Panc1 (cell line): ENCODE data around the gene EFL1. TPM values are rescaled to one million over a fixed set of nuclear protein-coding genes. Genes with fewer than 3 reads are reported as not detected.

Experiments used
- ATAC-seq: fragments of 200-7000 bp; cut with Tn5 transposase; 2 replicates; pipeline ENCODE4 v1.9.1; 2020; ENCODE audit warnings: mild to moderate bottlenecking, moderate library complexity
- BruUV-seq: library from RNA; stranded (reverse); fragments of 400-500 nt; replicated peaks from 2 replicates; lab custom pipeline; 2021; lab: Mats Ljungman, UMichigan
- CTCF ChIA-PET: fragments of 300-600 bp; sonication (Branson Sonifier 250); formaldehyde crosslinking; loops from one replicate; lab custom pipeline; 2022; ENCODE audit warnings: antibody characterized with exemption; lab: Charles Lee
- POLR2A ChIA-PET: fragments of 300-600 bp; sonication (Branson Sonifier 250); formaldehyde crosslinking; loops from one replicate; lab custom pipeline; 2022; ENCODE audit warnings: antibody characterized with exemption; lab: Charles Lee
- DNase-seq: peaks from one replicate; pipeline ENCODE4 v3.0.0-alpha.2; 2010; ENCODE audit warnings: low read depth, low spot score
- H3K27ac ChIP-seq: 2 replicates; pipeline ENCODE4 v1.5.1; 2011; ENCODE audit warnings: mild to moderate bottlenecking, low read length, inconsistent platforms
- H3K27me3 ChIP-seq: fragments of 200-500 bp; sonication (Bioruptor generic); 2 replicates; pipeline ENCODE4 v1.6.0; 2014; ENCODE audit warnings: low read length, inconsistent platforms; ENCODE audit not compliant: control insufficient read depth, insufficient read depth
- H3K36me3 ChIP-seq: fragments of 200-500 bp; sonication (Bioruptor generic); 2 replicates; pipeline ENCODE4 v1.5.1; 2014; ENCODE audit warnings: inconsistent platforms, mild to moderate bottlenecking, low read length, moderate library complexity; ENCODE audit not compliant: control insufficient read depth, insufficient read depth
- H3K4me1 ChIP-seq: 2 replicates; pipeline ENCODE4 v1.5.1; 2011; ENCODE audit warnings: inconsistent platforms, mild to moderate bottlenecking, low read length, moderate library complexity; ENCODE audit not compliant: control insufficient read depth, insufficient read depth
- H3K4me3 ChIP-seq, 2 experiments: 2 replicates each; pipeline ENCODE4 v1.5.1; 2011 to 2012; ENCODE audit warnings: low read depth in 2 of 2, low read length in 2 of 2, mild to moderate bottlenecking in 2 of 2, inconsistent platforms in 1 of 2, moderate library complexity in 1 of 2
- H3K9me3 ChIP-seq: fragments of 200-500 bp; sonication (Bioruptor generic); 2 replicates; pipeline ENCODE4 v1.5.1; 2014; ENCODE audit warnings: low read depth, mild to moderate bottlenecking, inconsistent platforms, low read length, moderate library complexity; ENCODE audit not compliant: control insufficient read depth, insufficient read depth
- POLR2AphosphoS5 ChIP-seq: IDR thresholded peaks from 2 replicates; pipeline ENCODE4 v1.6.1; 2012; ENCODE audit warnings: mild to moderate bottlenecking, low read depth, low read length, moderate library complexity
- SIN3A ChIP-seq: IDR thresholded peaks from 2 replicates; pipeline ENCODE4 v1.6.1; 2012; ENCODE audit warnings: low read depth, mild to moderate bottlenecking, low read length, moderate library complexity, borderline replicate concordance; ENCODE audit not compliant: insufficient read depth
- TCF7L2 ChIP-seq: IDR thresholded peaks from 2 replicates; pipeline ENCODE4 v1.6.1; 2011; ENCODE audit warnings: mild to moderate bottlenecking, low read depth, low read length, inconsistent platforms
- in situ Hi-C: cut with HindIII; loops from 2 replicates; pipeline ENCODE4 v1.10.0; 2016; ENCODE audit warnings: low sequenced_read_pairs, low pct_unique_long_range_greater_than_20kb
- intact Hi-C: fragments of 100-400 bp; cut with micrococcal nuclease; formaldehyde crosslinking; loops from one replicate; pipeline ENCODE4 v1.10.0; 2022; ENCODE audit not compliant: unreplicated experiment
- total RNA-seq: library from RNA; stranded (reverse); gene quantifications from one replicate; pipeline ENCODE4 v1.2.1, GENCODE V29; 2021; ENCODE audit not compliant: unreplicated experiment
- TF ChIP-seq, protein P1 (sequence below), 2 experiments: IDR thresholded peaks; 2 replicates each; pipeline ENCODE4 v1.6.1; 2011 to 2012; ENCODE audit warnings: low read depth in 2 of 2, control low read depth in 1 of 2, low read length in 1 of 2, mild to moderate bottlenecking in 1 of 2, moderate library complexity in 1 of 2; ENCODE audit not compliant: insufficient read depth in 1 of 2
- TF ChIP-seq, protein P2 (sequence below): fragments of 450-650 bp; IDR thresholded peaks from 2 replicates; pipeline ENCODE4 v1.5.1; 2017; ENCODE audit warnings: mild to moderate bottlenecking

EFL1 gene
- total RNA-seq, 1 experiment from 2014 or later, result 20.2 TPM

DNA sequence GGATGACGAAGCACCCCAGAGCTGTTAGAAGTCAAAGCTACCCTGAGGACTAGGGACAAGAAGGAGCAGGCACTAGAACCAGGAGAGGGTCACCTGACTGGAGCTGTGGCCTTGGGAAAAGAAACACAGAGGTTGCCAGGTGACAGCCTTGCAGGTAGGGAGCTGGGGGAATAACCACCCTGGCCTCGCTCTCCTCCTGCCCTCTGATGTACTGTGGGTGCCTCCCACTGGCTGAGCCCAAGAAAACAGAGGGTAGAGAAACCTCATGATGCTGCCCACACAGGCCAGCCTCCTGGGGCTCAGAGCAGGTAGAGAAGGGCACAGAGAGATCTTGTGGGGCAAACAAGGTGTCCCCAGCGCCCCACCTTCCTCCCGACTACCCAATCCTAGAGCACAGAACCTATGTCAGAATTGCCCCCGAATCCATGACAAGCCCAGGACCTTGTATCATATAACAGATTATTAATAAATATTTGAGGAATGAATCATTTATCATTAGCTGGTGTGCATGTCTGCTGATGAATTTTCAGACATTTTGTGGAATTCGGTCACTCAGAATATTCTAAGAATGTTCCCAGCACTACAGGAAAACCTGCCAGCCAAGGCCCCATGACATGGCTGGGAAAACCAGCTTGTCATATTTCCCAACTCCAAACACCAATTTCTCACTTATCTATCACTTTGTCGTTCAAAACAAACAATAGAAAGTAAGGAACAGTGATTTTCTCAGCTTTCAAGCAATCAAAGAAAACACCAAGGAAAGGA lies 156.9 kb downstream of the EFL1 start:
- H3K4me1 ChIP-seq, result no peaks in the 10 kb centered on the region
- ATAC-seq (0 out of 2 replicates have a peak, but pooled peaks have one; percentile 8), DNase-seq (no peak)
- BruUV-seq, result no TSS peak
- no peaks in the 10 kb centered on the region for H3K36me3 ChIP-seq
- intact Hi-C loops (no loop called here), in situ Hi-C loops (no loop called here)
- H3K27me3 ChIP-seq, result no peaks in the 10 kb centered on the region
- H3K27ac ChIP-seq, result no peak overlapping the region
- no peak overlapping the region for H3K4me3 ChIP-seq
- TF ChIP-seq TCF7L2 (no peak), SIN3A (no peak), POLR2AphosphoS5 (no peak)
- TF ChIP-seq, protein P1, sequence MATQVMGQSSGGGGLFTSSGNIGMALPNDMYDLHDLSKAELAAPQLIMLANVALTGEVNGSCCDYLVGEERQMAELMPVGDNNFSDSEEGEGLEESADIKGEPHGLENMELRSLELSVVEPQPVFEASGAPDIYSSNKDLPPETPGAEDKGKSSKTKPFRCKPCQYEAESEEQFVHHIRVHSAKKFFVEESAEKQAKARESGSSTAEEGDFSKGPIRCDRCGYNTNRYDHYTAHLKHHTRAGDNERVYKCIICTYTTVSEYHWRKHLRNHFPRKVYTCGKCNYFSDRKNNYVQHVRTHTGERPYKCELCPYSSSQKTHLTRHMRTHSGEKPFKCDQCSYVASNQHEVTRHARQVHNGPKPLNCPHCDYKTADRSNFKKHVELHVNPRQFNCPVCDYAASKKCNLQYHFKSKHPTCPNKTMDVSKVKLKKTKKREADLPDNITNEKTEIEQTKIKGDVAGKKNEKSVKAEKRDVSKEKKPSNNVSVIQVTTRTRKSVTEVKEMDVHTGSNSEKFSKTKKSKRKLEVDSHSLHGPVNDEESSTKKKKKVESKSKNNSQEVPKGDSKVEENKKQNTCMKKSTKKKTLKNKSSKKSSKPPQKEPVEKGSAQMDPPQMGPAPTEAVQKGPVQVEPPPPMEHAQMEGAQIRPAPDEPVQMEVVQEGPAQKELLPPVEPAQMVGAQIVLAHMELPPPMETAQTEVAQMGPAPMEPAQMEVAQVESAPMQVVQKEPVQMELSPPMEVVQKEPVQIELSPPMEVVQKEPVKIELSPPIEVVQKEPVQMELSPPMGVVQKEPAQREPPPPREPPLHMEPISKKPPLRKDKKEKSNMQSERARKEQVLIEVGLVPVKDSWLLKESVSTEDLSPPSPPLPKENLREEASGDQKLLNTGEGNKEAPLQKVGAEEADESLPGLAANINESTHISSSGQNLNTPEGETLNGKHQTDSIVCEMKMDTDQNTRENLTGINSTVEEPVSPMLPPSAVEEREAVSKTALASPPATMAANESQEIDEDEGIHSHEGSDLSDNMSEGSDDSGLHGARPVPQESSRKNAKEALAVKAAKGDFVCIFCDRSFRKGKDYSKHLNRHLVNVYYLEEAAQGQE (IDR thresholded peaks at IDR 0.05; ENCODE audit: insufficient read depth in 1 of 2, low read depth in 2 of 2, low read length in 1 of 2), result no peak
- TF ChIP-seq, protein P2, sequence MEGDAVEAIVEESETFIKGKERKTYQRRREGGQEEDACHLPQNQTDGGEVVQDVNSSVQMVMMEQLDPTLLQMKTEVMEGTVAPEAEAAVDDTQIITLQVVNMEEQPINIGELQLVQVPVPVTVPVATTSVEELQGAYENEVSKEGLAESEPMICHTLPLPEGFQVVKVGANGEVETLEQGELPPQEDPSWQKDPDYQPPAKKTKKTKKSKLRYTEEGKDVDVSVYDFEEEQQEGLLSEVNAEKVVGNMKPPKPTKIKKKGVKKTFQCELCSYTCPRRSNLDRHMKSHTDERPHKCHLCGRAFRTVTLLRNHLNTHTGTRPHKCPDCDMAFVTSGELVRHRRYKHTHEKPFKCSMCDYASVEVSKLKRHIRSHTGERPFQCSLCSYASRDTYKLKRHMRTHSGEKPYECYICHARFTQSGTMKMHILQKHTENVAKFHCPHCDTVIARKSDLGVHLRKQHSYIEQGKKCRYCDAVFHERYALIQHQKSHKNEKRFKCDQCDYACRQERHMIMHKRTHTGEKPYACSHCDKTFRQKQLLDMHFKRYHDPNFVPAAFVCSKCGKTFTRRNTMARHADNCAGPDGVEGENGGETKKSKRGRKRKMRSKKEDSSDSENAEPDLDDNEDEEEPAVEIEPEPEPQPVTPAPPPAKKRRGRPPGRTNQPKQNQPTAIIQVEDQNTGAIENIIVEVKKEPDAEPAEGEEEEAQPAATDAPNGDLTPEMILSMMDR, result no peak
- CTCF ChIA-PET, result interaction anchor here (0.7 kb wide), 1 partner anchor 32 kb away, joined by 3 read pairs; no protein-coding TSS in a partner anchor
- H3K9me3 ChIP-seq, result no peaks in the 10 kb centered on the region
- POLR2A ChIA-PET, result no interaction called here

DNA sequence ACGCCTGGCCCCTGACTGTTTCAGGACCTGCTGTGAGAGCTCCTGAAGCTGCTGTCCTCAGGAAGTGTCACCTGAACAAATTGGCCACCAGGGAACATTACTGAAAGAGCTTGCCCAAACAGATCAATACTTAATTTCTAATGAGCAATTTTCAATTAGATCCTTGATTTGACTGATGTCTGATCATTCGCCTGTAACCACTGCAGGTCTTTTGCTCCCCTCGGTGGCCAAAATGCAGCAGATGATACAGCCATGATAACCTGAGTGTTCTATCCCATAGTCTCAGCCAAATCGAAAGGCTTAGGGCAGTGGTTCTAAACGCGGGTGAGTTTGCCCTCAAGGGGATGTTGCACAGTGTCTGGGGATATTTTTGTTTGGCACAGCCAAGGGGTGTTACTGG lies 159.1 kb downstream of the EFL1 start:
- no peak overlapping the region for H3K4me3 ChIP-seq
- in situ Hi-C loops (no loop called here), intact Hi-C loops (no loop called here)
- H3K27ac ChIP-seq, result no peak overlapping the region
- no peaks in the 10 kb centered on the region for H3K4me1 ChIP-seq
- TF ChIP-seq, protein P1 (IDR thresholded peaks at IDR 0.05; ENCODE audit: insufficient read depth in 1 of 2, low read depth in 2 of 2, low read length in 1 of 2), result no peak
- TF ChIP-seq, protein P2, result no peak; the same call in 1 of the 2 replicates
- TF ChIP-seq POLR2AphosphoS5 (no peak), SIN3A (no peak), TCF7L2 (no peak)
- no peaks in the 10 kb centered on the region for H3K9me3 ChIP-seq
- no peak for DNase-seq
- ChIA-PET CTCF (no interaction called here), POLR2A (no interaction called here)
- no peaks in the 10 kb centered on the region for H3K36me3 ChIP-seq
- BruUV-seq, result no TSS peak
- H3K27me3 ChIP-seq, result no peaks in the 10 kb centered on the region
- ATAC-seq, result no peak
